HepG2 (cell line): ENCODE data around the gene DPH5. TPM values are rescaled to one million over a fixed set of nuclear protein-coding genes. Genes with fewer than 3 reads are reported as not detected.
"Not testable (repeated sequence)": the region's sequence is repeated elsewhere in the genome, so short reads cannot be mapped to it uniquely, and the experiment has no call there.

ENCODE experiments used
- LCORL ChIP-seq, 2 experiments: fragments of 450-650 bp in 1 of 2; sonication (generic) in 1 of 2; formaldehyde crosslinking in 1 of 2; IDR thresholded peaks; 2 replicates each; pipeline versions ENCODE4 v1.5.0 to v1.6.1; 2017 to 2020; ENCODE audit warnings: antibody characterized with exemption in 1 of 2, missing genetic modification reagents in 1 of 2
- MAZ ChIP-seq, 2 experiments: sonication (generic) in 1 of 2; formaldehyde crosslinking in 1 of 2; IDR thresholded peaks; 2 replicates each; pipeline versions ENCODE4 v1.5.0 to v1.6.1; 2012 to 2020; ENCODE audit warnings: low read depth in 2 of 2, mild to moderate bottlenecking in 2 of 2, borderline replicate concordance in 1 of 2, improper control_type of control experiment in 1 of 2, low read length in 1 of 2, missing genetic modification reagents in 1 of 2, moderate library complexity in 1 of 2
- SP5 ChIP-seq: IDR thresholded peaks from 2 replicates; pipeline ENCODE4 v1.6.1; 2016; ENCODE audit warnings: low read depth, borderline replicate concordance
- polyA plus RNA-seq, 8 experiments: library from polyadenylated mRNA; depleted of rRNA in 3 of 8; stranded (reverse) in 7 of 8; unstranded in 1 of 8; fragments of >200 nt; fragmentation: Illumina TruSeq in 4 of 8; extraction: Trizol in 4 of 8; gene quantifications; 2 replicates each; pipeline versions ENCODE4 v1.2.1 to v1.2.3, GENCODE V29; 2011 to 2016; ENCODE audit warnings: low read depth in 4 of 8, missing spikeins in 1 of 8, mixed read lengths in 1 of 8; ENCODE audit not compliant: insufficient read depth in 1 of 8
- total RNA-seq, 5 experiments: library from RNA; depleted of rRNA; stranded (reverse); fragments of >200 nt; fragmentation: Illumina TruSeq; extraction: Trizol; gene quantifications; 2 replicates each; pipeline ENCODE4 v1.2.3, GENCODE V29; 2016; ENCODE audit warnings: low read depth in 1 of 5
- TF ChIP-seq, protein P1 (sequence below): sonication (generic); formaldehyde crosslinking; IDR thresholded peaks from 2 replicates; pipeline ENCODE4 v1.4.0; 2020; ENCODE audit warnings: mild to moderate bottlenecking, missing genetic modification reagents
- TF ChIP-seq, protein P2 (sequence below): sonication (generic); formaldehyde crosslinking; IDR thresholded peaks from 2 replicates; pipeline ENCODE4 v1.5.1; 2020; ENCODE audit warnings: mild to moderate bottlenecking, missing genetic modification reagents, moderate library complexity
- TF ChIP-seq, protein P3 (sequence below): sonication (generic); formaldehyde crosslinking; IDR thresholded peaks from 2 replicates; pipeline ENCODE4 v1.5.0; 2020; ENCODE audit warnings: mild to moderate bottlenecking, missing genetic modification reagents, borderline replicate concordance

The DPH5 gene
- total and polyA plus RNA-seq, 2 of the 13 experiments (the other 11 are each of a cell fraction or from before 2014, with no cell fraction given) = 53.2 to 79.6 TPM

DNA sequence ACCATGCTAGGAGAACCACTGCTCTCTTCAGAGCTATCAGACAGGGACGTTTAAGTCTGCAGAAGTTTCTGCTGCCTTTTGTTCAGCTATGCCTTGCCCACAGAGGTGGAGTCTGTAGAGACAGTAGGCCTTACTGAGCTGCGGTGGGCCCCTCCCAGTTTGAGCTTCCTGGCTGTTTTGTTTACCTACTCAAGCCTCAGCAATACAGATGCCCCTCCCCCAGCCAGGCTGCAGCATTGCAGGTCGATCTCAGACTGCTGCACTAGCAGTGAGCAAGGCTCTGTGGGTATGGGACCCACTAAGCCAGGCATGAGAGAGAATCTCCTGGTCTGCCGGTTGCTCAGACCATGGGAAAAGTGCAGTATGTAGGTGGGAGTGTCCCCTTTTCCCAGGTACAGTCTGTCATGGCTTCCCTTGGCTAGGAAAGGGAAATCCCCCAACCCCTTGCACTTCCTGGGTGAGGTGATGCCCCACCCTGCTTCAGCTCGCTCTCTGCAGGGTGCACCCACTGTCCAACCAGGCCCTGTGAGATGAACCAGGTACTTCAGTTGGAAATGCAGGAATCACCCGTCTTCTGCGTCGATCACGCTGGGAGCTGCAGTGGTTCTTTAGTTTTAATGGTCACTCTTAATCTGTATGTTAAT, 75.9 kb downstream of the DPH5 start (continued):
- TF ChIP-seq, protein P1, sequence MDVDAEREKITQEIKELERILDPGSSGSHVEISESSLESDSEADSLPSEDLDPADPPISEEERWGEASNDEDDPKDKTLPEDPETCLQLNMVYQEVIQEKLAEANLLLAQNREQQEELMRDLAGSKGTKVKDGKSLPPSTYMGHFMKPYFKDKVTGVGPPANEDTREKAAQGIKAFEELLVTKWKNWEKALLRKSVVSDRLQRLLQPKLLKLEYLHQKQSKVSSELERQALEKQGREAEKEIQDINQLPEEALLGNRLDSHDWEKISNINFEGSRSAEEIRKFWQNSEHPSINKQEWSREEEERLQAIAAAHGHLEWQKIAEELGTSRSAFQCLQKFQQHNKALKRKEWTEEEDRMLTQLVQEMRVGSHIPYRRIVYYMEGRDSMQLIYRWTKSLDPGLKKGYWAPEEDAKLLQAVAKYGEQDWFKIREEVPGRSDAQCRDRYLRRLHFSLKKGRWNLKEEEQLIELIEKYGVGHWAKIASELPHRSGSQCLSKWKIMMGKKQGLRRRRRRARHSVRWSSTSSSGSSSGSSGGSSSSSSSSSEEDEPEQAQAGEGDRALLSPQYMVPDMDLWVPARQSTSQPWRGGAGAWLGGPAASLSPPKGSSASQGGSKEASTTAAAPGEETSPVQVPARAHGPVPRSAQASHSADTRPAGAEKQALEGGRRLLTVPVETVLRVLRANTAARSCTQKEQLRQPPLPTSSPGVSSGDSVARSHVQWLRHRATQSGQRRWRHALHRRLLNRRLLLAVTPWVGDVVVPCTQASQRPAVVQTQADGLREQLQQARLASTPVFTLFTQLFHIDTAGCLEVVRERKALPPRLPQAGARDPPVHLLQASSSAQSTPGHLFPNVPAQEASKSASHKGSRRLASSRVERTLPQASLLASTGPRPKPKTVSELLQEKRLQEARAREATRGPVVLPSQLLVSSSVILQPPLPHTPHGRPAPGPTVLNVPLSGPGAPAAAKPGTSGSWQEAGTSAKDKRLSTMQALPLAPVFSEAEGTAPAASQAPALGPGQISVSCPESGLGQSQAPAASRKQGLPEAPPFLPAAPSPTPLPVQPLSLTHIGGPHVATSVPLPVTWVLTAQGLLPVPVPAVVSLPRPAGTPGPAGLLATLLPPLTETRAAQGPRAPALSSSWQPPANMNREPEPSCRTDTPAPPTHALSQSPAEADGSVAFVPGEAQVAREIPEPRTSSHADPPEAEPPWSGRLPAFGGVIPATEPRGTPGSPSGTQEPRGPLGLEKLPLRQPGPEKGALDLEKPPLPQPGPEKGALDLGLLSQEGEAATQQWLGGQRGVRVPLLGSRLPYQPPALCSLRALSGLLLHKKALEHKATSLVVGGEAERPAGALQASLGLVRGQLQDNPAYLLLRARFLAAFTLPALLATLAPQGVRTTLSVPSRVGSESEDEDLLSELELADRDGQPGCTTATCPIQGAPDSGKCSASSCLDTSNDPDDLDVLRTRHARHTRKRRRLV = peak; percentile 61; the same call in 1 of the 2 replicates
- not testable (repeated sequence) for TF ChIP-seq MAZ (IDR thresholded peaks at IDR 0.05; ENCODE audit: borderline replicate concordance, low read depth, low read length); LCORL (IDR thresholded peaks at IDR 0.05)
- TF ChIP-seq MAZ (CRISPR knock-in tag; IDR thresholded peaks at IDR 0.05; ENCODE audit: low read depth) = peak; percentile 44; the same call in 1 of the 2 replicates
- TF ChIP-seq SP5 (CRISPR knock-in tag) = peak; percentile 61
- TF ChIP-seq, protein P2, sequence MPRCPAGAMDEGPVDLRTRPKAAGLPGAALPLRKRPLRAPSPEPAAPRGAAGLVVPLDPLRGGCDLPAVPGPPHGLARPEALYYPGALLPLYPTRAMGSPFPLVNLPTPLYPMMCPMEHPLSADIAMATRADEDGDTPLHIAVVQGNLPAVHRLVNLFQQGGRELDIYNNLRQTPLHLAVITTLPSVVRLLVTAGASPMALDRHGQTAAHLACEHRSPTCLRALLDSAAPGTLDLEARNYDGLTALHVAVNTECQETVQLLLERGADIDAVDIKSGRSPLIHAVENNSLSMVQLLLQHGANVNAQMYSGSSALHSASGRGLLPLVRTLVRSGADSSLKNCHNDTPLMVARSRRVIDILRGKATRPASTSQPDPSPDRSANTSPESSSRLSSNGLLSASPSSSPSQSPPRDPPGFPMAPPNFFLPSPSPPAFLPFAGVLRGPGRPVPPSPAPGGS (CRISPR knock-in tag) = 0 out of 2 replicates have a peak, but pooled peaks have one; percentile 19
- peak; percentile 25; the same call in 1 of the 2 replicates for TF ChIP-seq LCORL (CRISPR knock-in tag; IDR thresholded peaks at IDR 0.05)
- TF ChIP-seq, protein P3, sequence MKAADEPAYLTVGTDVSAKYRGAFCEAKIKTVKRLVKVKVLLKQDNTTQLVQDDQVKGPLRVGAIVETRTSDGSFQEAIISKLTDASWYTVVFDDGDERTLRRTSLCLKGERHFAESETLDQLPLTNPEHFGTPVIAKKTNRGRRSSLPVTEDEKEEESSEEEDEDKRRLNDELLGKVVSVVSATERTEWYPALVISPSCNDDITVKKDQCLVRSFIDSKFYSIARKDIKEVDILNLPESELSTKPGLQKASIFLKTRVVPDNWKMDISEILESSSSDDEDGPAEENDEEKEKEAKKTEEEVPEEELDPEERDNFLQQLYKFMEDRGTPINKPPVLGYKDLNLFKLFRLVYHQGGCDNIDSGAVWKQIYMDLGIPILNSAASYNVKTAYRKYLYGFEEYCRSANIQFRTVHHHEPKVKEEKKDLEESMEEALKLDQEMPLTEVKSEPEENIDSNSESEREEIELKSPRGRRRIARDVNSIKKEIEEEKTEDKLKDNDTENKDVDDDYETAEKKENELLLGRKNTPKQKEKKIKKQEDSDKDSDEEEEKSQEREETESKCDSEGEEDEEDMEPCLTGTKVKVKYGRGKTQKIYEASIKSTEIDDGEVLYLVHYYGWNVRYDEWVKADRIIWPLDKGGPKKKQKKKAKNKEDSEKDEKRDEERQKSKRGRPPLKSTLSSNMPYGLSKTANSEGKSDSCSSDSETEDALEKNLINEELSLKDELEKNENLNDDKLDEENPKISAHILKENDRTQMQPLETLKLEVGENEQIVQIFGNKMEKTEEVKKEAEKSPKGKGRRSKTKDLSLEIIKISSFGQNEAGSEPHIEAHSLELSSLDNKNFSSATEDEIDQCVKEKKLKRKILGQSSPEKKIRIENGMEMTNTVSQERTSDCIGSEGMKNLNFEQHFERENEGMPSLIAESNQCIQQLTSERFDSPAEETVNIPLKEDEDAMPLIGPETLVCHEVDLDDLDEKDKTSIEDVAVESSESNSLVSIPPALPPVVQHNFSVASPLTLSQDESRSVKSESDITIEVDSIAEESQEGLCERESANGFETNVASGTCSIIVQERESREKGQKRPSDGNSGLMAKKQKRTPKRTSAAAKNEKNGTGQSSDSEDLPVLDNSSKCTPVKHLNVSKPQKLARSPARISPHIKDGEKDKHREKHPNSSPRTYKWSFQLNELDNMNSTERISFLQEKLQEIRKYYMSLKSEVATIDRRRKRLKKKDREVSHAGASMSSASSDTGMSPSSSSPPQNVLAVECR (CRISPR knock-in tag) = peak; percentile 51; the same call in 1 of the 2 replicates
